ENCODE data around the gene PSMD9.
"Not testable (repeated sequence)": the region's sequence is repeated elsewhere in the genome, so short reads cannot be mapped to it uniquely, and the experiment has no call there.

The PSMD9 gene

GRCh38 chr12:121888478-121889273 is at the start of gene PSMD9:
TSS of gene PSMD9 (plus strand) at chr12:121888790. CDS start at chr12:121888857, 67 bp downstream.
- DNase-seq (ENCODE audit: low read depth), result peak; percentile 97

- DNase-seq (ENCODE audit: low read depth), result peak; percentile 99
Measured at GRCh38 chr12:121839106-121839992, 49.2 kb upstream of the PSMD9 start.

DNA sequence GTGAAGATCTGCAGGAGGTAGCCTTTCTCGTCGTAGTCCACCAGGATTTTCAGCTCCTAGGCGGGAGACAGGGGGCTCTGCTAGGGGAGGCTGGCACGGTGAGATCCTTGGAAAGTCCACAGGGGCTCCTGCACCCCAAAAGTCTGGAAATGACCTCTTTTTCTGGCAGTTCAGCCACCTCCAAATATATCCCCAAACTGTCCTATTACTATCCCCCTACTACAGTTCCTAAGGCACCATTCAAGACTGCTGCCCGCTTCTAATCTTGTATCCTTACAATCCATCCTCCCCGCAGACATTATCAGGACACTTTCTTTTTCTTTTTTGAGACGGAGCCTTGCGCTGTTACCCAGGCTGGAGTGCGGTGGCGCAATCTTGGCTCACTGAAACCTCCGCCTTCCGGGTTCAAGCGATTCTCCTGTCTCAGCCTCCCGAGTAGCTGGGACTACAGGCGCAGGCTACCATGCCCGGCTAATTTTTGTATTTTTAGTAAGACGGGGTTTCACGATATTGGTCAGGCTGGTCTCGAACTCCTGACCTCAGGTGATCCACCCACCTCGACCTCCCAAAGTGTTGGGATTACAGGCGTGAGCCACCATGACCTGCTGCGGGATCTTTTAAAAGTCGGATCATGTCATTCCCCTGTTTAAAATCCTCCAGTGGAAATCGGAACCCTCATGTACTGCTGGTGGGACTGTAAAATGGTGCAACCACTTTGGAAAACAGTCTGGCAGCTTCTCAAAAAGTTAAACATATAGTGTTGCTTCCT is 48.4 kb upstream of the PSMD9 start:
- DNase-seq (ENCODE audit: low read depth), result no peak

DNA sequence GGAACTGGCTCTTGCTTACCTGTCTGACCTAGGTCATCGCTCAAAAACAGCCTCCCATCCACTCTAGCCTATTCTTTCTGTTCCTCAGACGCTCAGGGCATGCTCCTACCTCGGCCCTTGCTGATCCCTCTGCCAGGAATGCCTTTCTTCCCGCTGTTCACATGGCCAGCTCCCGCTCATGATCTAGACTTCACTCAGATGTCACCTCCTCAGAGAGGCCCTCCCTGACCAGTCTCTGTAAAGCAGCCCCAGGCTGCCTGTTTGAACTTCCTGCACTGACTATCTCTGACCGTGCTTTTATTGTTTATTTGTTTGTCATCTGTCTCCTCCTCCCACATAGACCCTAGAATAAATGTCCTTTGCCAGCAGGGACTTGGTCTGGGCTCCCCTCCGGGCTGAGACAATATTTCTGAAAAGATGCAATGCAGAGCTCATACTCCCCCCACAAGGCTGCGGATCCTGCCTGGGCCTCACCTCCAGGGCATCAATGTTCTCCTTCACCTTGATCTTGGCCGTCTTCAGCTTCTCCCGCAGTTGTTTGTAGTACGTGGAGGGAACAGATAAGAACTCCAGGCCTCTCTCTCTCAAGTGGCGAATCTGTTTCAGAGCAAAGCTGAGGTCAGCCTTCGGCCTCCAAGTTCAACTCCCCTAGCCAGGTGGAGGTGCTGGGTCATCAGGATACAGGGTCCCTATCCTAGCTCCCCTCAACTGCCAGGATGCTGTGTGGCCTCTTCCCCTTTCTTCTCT is 45.2 kb upstream of the PSMD9 start:
- no peak for DNase-seq (ENCODE audit: low read depth)

- DNase-seq (ENCODE audit: low read depth), result no peak
Measured at GRCh38 chr12:121845701-121846100, 42.9 kb upstream of the PSMD9 start.

DNA sequence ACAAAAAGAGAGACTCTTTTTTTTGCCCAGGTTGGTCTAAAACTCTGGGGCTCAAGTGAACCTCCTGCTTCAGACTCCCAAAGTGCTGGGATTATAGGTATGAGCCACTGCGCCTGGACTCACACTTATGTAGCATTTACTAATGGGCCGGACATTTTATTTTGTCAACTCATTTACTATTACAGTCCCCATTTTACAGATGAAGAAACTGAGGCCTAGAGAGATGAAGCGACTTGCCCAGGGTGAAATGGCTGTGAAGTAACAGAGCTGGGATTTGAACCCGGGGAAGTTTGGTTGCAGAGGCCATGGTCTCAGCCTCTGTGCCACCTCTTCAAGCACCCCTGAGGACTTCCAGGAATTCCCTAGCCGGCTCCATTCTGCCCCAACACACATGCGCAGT is 39.4 kb upstream of the PSMD9 start:
- DNase-seq (ENCODE audit: low read depth), result no peak

GRCh38 chr12:121849665-121850064 is 38.9 kb upstream of the PSMD9 start:
- no peak for DNase-seq (ENCODE audit: low read depth)

DNA sequence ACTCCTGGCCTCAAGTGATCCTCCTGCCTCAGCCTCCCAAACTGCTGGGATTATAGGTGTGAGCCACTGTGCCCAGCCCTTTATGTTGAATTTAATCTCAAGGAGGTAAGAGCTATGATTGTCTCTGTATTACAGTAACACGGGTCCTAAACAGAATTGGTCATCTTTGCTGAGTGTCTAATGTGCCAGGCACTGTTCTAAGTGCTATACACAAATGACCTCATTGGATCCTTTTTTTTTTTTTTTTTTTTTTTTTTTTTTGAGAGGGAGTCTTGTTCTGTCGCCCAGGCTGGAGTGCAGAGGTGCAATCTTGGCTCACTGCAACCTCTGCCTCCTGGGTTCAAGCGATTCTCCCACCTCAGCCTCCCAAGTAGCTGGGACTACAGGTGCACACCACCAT is 36.2 kb upstream of the PSMD9 start:
- DNase-seq (ENCODE audit: low read depth), result not testable (repeated sequence)

DNA sequence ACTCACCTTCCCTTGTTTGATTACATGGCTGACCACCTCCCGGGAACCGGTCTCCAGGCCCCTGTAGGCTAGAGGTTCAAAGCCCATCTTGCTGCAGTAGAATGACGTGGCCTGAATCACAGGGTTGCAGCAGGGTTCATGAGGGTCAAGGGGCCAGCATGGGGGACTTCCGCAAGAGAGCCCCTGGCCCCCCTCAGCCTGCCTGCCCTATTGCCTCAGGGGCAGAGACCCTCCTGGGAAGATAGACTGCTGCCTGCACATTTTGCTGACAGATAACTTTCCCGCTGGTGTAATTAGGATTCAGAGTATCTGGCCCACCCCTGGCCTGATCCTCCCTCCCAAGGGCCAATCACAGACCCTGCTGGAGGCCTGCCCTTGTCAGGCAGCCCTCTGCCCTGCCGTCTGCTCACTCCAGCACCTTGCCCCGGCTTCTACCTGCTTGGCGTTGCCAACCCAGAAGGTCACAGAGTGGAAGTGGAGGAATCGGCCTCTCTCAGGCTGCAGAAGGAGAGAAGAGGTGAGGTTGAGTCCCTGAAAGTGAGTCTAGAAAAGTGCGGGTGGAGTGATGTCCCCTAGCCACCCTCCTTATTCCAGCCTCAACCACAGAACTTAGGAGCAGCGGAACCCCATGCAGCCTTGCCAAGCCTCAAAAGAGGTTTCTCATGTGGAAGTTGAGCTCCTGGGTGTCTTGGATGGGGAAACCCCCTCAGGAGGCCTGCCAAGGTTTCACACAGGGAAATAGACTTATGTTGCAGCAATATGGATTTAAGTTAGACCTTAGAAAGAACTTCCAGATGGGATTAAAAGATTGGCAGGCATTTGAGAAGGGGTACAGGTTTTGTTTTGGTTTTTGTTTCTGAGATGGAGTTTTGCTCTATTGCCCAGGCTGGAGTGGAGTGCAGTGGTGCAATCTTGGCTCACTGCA is 31.0 kb upstream of the PSMD9 start:
- DNase-seq (ENCODE audit: low read depth), result no peak

DNA sequence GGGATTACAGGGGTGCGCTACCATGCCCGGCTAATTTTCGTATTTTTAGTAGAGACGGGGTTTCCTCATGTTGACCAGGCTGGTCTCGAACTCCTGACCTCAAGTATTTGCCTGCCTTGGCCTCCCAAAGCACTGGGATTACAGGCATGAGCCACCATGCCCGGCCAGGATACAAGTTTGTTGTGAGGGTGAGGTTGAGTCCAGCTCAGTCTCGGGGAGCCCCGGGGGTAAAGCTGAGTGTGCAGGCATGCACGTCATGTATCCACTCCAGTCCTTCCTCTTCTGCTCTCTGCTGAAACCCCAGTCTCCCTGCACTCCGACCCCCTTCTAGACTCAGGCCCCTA is 30.3 kb upstream of the PSMD9 start:
- DNase-seq (ENCODE audit: low read depth), result no peak

- no peak for DNase-seq (ENCODE audit: low read depth)
Measured at GRCh38 chr12:121858662-121859572, 29.7 kb upstream of the PSMD9 start, which contains the start of gene HPD. TSS of gene HPD (minus strand) at chr12:121858859. CDS start at chr12:121858823, 36 bp downstream.

GRCh38 chr12:121860257-121860656 is 28.3 kb upstream of the PSMD9 start:
- DNase-seq (ENCODE audit: low read depth), result no peak

DNA sequence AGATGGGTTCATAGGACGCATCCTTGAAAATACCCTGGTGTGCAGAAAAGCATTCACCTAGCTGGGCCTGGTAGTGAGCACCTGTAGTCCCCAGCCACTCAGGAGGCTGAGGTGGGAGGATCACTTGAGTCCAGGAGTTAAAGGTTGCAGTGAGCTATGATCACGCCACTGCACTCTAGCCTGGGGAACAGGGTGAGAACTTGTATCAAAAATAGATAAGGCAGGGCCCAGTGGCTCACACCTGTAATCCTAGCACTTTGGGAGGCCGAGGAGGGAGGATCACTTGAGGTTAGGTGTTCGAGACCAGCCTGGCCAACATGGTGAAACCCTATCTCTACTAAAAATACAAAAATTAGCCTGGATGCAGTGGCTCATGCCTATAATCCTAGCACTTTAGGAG is 27.9 kb upstream of the PSMD9 start:
- not testable (repeated sequence) for DNase-seq (ENCODE audit: low read depth)

DNA sequence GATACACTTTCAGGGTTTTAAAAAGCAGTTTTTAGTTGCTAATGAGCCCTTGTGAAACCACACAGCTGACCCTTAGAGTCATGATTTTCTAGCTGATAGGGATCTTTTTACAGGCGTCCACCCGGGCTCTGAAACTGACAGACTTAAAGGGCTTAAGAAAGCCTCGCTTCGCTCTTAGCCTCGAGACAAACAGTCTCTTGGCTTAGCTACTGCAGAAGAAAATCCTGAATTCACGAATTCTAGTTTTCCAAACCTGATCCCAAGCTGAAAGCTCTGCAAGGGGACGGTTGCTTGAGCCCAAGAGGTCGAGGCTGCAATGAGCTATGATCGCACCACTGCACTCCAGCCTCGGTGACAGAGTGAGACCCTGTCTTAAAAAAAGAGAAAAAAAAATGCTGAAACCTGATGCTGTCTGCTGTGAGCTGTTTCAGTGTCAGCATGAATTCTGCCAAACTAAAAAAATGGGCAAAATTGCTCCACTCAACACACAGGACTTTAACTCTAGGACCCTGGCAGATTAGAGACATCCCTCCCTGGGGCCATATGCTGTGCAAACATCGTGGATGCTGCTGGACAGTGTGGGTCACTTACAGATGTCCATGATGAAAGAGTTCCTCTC is 26.8 kb upstream of the PSMD9 start:
- DNase-seq (ENCODE audit: low read depth), result no peak

DNA sequence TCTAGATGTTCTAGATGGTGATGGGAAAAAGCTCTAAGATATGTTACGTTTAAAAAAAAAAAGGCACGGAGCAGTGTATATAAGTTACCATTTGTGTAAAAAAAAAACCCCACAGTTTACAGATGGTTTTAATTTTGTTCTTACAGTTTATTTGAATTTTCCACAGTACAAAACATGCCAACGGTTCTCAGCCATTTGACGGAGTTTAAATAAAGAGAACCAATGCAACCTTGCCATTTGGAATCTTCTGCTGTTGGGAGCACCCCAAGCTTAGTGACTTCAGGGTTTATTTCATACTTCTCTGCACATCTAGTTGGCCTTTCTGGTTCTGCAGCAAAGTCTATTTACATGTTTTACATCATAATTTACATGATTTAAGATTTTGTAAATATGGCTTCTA is 22.3 kb upstream of the PSMD9 start:
- no peak for DNase-seq (ENCODE audit: low read depth)

DNA sequence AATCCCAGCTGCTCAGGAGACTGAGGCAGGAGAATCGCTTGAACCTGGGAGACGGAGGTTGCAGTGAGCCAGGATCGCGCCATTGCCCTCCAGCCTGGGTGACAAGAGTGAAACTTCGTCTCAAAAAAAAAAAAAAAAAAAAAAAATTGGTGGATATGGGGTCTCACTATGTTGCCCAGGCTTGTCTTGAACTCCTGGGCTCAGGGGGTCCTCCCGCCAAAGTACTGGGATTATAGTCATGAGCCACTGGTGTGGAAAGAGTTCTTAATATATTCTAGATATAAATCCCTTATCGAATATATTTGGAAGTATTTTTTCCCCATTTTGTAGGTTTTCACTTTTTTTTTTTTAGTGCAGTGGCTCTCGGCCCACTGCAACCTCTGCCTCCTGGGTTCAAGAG is 19.4 kb upstream of the PSMD9 start:
- not testable (repeated sequence) for DNase-seq (ENCODE audit: low read depth)

GRCh38 chr12:121871467-121871866 is 17.1 kb upstream of the PSMD9 start:
- DNase-seq (ENCODE audit: low read depth), result no peak

DNA sequence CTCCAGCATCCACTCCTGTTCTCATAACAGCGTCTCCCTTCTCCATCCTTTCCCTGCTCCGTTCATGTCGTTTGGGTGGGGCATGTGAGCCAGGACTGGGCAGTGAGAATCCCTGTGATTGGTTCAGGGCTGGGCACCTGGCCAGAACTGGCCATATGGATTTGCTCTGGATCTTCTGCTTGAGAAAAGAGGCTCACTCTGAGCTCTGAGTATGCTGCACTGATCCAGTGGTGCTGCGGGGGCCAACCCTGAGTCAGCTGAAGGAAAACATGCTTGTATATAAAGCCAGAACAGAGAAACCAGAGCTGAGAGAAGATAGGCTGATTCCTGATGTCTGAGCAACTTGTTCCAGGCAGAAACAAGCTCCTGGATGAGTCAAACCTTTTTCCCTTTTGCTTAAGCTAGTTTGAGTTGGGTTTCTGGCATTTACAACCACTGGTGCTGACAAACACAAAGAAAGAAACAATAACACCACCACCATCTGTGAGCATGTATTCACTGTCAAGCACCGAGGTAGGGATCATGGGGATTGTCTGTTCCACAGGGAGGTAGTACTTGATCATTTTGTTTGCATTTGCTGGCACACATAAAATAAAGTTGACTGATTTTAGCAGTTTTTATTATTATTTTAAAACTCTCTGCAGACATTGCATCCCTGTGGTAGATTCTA is 15.9 kb upstream of the PSMD9 start:
- DNase-seq (ENCODE audit: low read depth), result no peak

DNA sequence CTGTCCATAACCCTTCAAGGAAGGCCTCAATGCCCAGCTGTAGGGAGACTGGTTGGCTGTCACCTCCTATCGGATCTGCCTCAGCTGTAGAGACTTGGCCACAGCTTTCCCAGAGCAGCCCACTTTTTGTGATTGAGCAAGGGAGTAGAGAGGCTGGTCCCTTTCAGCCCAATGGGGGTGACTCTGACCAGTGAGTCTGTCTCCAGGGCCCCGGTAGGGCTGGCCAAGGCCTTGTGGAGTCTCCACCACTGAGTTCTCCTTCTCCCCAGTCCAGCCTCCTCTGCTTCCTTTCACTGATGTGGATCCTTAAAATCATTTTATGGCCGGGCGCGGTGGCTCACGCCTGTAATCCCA is 15.4 kb upstream of the PSMD9 start:
- no peak for DNase-seq (ENCODE audit: low read depth)
